ENCODE data around the gene COL19A1. TPM values are rescaled to one million over a fixed set of nuclear protein-coding genes. Genes with fewer than 3 reads are reported as not detected.

The COL19A1 gene
- polyA plus RNA-seq, 1 donor (not counting 4 experiments of a cell fraction or from before 2014, with no cell fraction given) = not detected

- DNase-seq (ENCODE audit: low read depth, low spot score) = no peak
Measured at GRCh38 chr6:69817358-69817757, 49.0 kb upstream of the COL19A1 start.

GRCh38 chr6:69818223-69818930 lies 48.0 kb upstream of the COL19A1 start:
- Histone ChIP-seq H2AFZ (ENCODE audit: control insufficient read depth, low read length) (no peak overlapping the region), H3K27ac (ENCODE audit: control insufficient read depth, insufficient read depth, low read length) (no peak overlapping the region), H3K79me2 (ENCODE audit: control insufficient read depth, insufficient read depth, low read length) (no peaks in the 10 kb centered on the region), H3K27me3 (ENCODE audit: control insufficient read depth, extremely low read depth, insufficient read depth, low read length) (no peaks in the 10 kb centered on the region), H3K9me3 (ENCODE audit: control insufficient read depth, low read depth, low read length) (no peaks in the 10 kb centered on the region), H3K4me2 (ENCODE audit: control insufficient read depth, extremely low read depth, insufficient read depth, low read depth, low read length) (no peak overlapping the region), H3K4me3 (ENCODE audit: control insufficient read depth in 2 of 3, extremely low read depth in 1 of 3, insufficient read depth in 2 of 3, low read depth in 1 of 3, low read length in 3 of 3) (no peak overlapping the region), H3K4me1 (ENCODE audit: control insufficient read depth, extremely low read depth, insufficient read depth, low read length) (no peaks in the 10 kb centered on the region), H4K20me1 (ENCODE audit: control insufficient read depth, extremely low read depth, insufficient read depth, low read length) (no peaks in the 10 kb centered on the region), H3K9ac (ENCODE audit: control insufficient read depth, extremely low read depth, insufficient read depth, low read length) (no peak overlapping the region), H3K36me3 (ENCODE audit: control insufficient read depth in 2 of 2, extremely low read depth in 1 of 2, insufficient read depth in 2 of 2, low read length in 2 of 2) (no peaks in the 10 kb centered on the region), H3K9me1 (ENCODE audit: control insufficient read depth, extremely low read depth, insufficient read depth, low read length) (no peaks in the 10 kb centered on the region)
- FAIRE-seq = no peak
- TF ChIP-seq, protein P1, sequence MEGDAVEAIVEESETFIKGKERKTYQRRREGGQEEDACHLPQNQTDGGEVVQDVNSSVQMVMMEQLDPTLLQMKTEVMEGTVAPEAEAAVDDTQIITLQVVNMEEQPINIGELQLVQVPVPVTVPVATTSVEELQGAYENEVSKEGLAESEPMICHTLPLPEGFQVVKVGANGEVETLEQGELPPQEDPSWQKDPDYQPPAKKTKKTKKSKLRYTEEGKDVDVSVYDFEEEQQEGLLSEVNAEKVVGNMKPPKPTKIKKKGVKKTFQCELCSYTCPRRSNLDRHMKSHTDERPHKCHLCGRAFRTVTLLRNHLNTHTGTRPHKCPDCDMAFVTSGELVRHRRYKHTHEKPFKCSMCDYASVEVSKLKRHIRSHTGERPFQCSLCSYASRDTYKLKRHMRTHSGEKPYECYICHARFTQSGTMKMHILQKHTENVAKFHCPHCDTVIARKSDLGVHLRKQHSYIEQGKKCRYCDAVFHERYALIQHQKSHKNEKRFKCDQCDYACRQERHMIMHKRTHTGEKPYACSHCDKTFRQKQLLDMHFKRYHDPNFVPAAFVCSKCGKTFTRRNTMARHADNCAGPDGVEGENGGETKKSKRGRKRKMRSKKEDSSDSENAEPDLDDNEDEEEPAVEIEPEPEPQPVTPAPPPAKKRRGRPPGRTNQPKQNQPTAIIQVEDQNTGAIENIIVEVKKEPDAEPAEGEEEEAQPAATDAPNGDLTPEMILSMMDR (optimal IDR thresholded peaks at IDR 0.05 in 1 of 3, IDR thresholded peaks at IDR 0.05 in 1 of 3, conservative IDR thresholded peaks at IDR 0.05 in 1 of 3; ENCODE audit: extremely low read depth in 1 of 3, insufficient read depth in 2 of 3, low read length in 3 of 3) = no peak
- no peak for TF ChIP-seq EZH2 (IDR thresholded peaks at IDR 0.05; ENCODE audit: low read length)
- no peak for DNase-seq (ENCODE audit: low read depth, low spot score)
- dilution Hi-C loops (cut with MboI; ENCODE audit: extremely low pct_ligation_motif_present, low sequenced_read_pairs) = no loop called here

More at GRCh38 chr6:69817358-69817757, 49.0 kb upstream of the COL19A1 start:
- dilution Hi-C loops (cut with MboI; ENCODE audit: extremely low pct_ligation_motif_present, low sequenced_read_pairs) = no loop called here
- Histone ChIP-seq H3K4me3 (ENCODE audit: control insufficient read depth in 2 of 3, extremely low read depth in 1 of 3, insufficient read depth in 2 of 3, low read depth in 1 of 3, low read length in 3 of 3) (no peak overlapping the region), H3K79me2 (ENCODE audit: control insufficient read depth, insufficient read depth, low read length) (no peaks in the 10 kb centered on the region), H3K9ac (ENCODE audit: control insufficient read depth, extremely low read depth, insufficient read depth, low read length) (no peak overlapping the region), H2AFZ (ENCODE audit: control insufficient read depth, low read length) (no peak overlapping the region), H3K9me3 (ENCODE audit: control insufficient read depth, low read depth, low read length) (no peaks in the 10 kb centered on the region), H3K4me1 (ENCODE audit: control insufficient read depth, extremely low read depth, insufficient read depth, low read length) (no peaks in the 10 kb centered on the region), H3K27ac (ENCODE audit: control insufficient read depth, insufficient read depth, low read length) (no peak overlapping the region), H3K9me1 (ENCODE audit: control insufficient read depth, extremely low read depth, insufficient read depth, low read length) (no peaks in the 10 kb centered on the region), H3K36me3 (ENCODE audit: control insufficient read depth in 2 of 2, extremely low read depth in 1 of 2, insufficient read depth in 2 of 2, low read length in 2 of 2) (no peaks in the 10 kb centered on the region), H3K27me3 (ENCODE audit: control insufficient read depth, extremely low read depth, insufficient read depth, low read length) (no peaks in the 10 kb centered on the region), H3K4me2 (ENCODE audit: control insufficient read depth, extremely low read depth, insufficient read depth, low read depth, low read length) (no peak overlapping the region), H4K20me1 (ENCODE audit: control insufficient read depth, extremely low read depth, insufficient read depth, low read length) (no peaks in the 10 kb centered on the region)
- TF ChIP-seq EZH2 (IDR thresholded peaks at IDR 0.05; ENCODE audit: low read length) = no peak
- TF ChIP-seq, protein P1 (optimal IDR thresholded peaks at IDR 0.05 in 1 of 3, IDR thresholded peaks at IDR 0.05 in 1 of 3, conservative IDR thresholded peaks at IDR 0.05 in 1 of 3; ENCODE audit: extremely low read depth in 1 of 3, insufficient read depth in 2 of 3, low read length in 3 of 3) = no peak
- no peak for FAIRE-seq

Data from keratinocyte (primary cell).